GM19025 (cell line): ENCODE data around the gene TPSB2.
"Not testable (repeated sequence)": the region's sequence is repeated elsewhere in the genome, so short reads cannot be mapped to it uniquely, and the experiment has no call there.

Experiments
- ATAC-seq: cut with Tn5 transposase; IDR thresholded peaks from one replicate; pipeline ENCODE4 v1.9.1; 2021; ENCODE audit warnings: mild to moderate bottlenecking, low read depth, moderate library complexity; ENCODE audit not compliant: unreplicated experiment

TPSB2 gene

GRCh38 chr16:1262210-1262845 lies 32.3 kb upstream of the TPSB2 start:
- ATAC-seq, result no peak

DNA sequence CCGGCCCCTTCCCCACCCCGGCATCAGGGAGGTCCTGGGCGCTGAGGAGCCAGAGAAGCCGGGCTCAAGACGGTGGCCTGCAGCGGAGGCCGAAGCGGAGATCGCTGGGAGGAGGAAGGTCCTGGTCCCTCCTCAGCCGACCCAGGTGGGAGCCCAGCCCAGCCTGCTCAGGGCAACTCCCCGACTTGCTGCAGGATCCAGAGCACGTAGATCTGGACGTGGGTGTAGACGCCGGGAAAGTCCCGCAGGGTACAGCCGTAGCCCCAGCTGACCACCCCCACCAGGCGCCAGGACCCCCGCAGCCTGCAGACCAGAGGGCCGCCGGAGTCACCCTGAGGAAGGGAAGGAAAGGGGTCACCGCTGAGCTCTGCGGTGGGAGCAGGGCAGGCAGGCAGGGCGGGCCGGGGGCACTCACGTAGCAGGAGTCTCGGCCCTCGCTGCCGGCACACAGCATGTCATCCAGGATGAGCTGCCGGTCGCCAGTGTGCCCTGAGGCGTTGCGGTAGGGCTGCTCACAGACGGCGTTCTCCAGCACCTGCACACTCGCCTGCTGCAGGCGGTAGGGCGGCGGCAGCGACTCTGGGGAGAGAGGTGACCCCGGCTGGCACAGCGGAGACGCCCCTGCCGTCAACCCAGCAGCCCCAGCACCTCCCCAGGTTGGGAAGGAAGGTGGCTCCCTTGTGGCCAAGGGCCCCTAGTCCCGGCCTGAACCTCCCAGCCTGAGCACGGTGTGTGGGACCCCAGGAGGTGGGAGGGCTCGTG lies 31.3 kb upstream of the TPSB2 start:
- ATAC-seq, result no peak

- no peak for ATAC-seq
Observed at GRCh38 chr16:1260101-1260680, 30.2 kb upstream of the TPSB2 start.

DNA sequence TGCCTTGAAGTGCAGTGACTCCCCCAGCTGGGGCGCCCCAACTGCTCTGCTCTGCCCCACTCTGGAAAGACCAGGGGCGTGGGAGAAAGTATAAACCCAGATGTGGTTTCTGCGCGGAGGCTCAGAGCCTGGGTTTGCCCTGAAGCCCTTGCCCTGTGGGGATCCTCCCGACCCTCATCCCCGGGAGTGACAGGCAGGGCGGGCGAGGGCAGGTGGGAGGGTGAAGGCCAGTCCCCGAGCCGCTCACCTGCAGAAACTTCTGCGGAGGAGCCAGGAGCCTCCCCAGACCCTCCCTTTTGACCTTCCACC lies 29.7 kb upstream of the TPSB2 start:
- ATAC-seq, result no peak

DNA sequence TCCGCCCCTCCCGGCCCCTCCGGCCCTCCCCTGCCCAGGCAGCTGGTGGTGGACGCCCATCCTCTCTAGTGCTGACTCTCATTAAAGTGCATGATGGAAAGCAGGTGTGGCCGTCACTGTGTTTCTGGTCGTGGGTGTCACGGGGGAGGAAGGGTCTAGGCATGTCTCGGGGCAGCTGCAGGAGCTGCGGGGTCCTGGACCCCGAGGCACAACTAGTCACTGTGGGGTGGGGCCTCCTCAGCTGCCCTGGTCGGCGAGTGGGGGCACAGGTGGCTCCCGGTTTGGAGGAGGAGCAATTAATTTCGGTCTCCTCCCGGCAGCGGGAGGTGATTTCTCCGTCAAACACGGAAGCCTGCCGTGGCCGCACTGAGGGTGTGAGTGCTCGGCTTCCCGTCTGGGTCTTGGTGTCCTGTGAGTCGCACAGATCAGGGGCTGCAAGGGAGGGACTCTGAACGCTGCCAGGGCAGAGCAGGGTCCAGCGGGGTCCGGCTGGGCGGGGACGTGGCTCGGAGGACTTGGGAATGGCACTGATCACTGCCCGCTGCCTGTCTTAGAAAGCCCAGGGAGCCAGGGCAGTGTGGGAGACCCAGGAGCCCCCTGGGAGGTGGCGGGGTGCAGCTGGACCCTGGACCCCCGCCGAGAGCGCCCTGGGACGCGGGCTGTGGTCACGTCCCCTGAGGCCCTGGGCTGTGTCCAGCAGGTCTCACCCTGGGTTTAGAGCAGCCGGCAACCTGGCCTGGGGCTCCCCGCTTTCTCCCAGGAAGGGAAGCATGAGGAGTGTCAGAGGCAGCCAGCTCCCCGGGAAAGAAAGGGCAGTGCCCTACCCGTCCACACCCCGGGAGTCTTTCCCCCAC lies 29.1 kb upstream of the TPSB2 start:
- no peak for ATAC-seq

DNA sequence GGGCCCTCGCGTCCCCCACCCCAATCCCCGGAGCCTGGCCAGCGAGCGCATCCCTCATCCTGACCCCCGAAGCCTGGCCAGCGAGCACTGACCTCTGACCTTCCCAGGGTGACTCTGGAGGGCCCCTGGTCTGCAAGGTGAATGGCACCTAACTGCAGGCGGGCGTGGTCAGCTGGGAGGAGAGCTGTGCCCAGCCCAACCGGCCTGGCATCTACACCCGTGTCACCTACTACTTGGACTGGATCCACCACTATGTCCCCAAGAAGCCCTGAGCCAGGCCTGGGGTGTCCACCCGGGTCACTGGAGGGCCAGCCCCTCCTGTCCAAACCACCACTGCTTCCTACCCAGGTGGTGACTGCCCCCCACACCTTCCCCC lies 28.2 kb upstream of the TPSB2 start:
- no peak for ATAC-seq

- no peak for ATAC-seq
Observed at GRCh38 chr16:1257561-1258224, 27.7 kb upstream of the TPSB2 start.

DNA sequence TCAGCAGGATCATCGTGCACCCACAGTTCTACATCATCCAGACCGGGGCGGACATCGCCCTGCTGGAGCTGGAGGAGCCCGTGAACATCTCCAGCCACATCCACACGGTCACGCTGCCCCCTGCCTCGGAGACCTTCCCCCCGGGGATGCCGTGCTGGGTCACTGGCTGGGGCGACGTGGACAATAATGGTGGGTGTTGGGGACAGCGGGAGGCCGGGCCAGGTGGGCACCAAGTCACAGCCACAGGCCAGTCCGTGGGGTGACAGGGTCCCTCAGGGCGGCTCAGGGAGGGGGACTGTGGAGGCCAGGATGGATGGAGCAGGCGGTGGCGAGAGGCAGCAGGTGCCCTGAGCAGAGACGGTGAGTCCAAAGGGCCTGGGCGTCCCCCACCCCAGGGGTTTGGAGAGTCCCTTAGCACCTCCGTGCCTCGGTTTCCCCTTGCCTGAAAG lies 26.9 kb upstream of the TPSB2 start:
- ATAC-seq, result no peak

DNA sequence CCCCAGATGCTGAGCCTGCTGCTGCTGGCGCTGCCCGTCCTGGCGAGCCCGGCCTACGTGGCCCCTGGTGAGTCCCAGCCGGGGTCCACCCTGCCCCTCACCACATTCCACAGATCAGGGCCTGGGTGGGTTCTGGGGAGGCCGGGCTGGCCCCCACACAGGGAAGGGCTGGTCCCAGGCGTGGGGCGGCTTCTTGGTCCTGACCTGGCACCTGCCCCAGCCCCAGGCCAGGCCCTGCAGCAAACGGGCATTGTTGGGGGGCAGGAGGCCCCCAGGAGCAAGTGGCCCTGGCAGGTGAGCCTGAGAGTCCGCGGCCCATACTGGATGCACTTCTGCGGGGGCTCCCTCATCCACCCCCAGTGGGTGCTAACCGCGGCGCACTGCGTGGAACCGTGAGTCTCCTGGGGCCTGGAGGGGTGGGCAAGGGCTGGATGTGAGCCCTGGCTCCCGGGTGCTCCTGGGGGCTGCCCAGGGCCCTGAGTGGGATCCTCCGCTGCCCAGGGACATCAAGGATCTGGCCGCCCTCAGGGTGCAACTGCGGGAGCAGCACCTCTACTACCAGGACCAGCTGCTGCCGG lies 26.4 kb upstream of the TPSB2 start:
- ATAC-seq, result not testable (repeated sequence)

DNA sequence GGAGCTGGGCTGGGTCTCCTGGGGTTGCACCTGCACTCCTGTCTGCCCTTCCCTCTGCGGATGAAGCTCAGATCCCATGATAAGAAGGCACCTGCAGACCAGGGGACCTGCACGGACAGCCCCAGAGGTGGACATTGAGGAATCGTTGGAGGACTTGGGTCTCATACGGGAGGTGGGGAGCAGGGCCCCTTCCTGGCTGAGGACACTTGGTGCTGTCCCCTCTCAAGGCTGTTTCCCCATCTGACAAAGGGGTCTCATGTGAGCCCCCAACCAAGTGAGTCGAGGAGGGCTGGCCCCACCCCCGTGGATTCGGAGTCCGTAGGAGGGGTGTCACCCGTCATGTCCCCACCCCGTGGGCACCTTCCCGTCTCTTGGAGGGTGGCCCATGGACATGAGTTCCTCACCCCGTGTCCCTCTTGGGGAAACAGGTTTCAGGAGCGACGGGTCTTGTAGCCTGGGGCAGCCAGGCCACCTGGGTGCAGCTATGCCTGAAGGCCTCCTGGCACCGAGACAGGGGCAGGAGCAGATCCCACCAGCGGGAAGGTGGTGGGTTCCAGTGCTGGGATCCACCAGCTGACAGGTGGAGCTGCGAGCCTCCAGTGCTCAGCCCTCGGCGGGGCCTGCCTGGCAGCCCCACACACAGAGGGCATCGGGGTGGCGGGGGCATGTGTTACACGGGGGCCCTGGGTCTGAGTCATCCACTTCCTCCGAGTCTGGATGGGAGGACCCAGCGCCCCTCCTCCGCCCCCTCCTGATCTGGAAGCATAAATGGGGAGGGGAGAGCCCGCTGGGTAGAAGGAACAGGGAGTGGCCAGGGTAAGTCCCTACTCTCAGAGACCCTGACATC lies 25.5 kb upstream of the TPSB2 start, which contains the start of gene TPSD1:
TSS of gene TPSD1 (plus strand) at position 794 of the 847 bp plus-strand sequence. CDS start 212 bp downstream, outside the sequence.
- not testable (repeated sequence) for ATAC-seq

DNA sequence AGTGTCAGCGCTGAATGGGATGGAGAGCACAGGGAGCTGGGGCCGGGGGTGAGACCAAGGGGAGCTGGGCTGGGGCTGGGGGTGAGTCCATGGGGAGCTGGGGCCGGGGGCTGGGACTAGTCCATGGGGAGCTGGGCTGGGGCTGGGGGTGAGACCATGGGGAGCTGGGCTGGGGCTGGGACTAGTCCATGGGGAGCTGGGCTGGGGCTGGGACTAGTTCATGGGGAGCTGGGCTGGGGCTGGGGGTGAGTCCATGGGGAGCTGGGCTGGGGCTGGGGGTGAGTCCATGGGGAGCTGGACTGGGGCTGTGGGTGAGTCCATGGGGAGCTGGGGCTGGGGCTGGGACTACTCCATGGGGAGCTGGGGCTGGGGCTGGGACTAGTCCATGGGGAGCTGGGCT lies 24.8 kb upstream of the TPSB2 start:
- not testable (repeated sequence) for ATAC-seq

DNA sequence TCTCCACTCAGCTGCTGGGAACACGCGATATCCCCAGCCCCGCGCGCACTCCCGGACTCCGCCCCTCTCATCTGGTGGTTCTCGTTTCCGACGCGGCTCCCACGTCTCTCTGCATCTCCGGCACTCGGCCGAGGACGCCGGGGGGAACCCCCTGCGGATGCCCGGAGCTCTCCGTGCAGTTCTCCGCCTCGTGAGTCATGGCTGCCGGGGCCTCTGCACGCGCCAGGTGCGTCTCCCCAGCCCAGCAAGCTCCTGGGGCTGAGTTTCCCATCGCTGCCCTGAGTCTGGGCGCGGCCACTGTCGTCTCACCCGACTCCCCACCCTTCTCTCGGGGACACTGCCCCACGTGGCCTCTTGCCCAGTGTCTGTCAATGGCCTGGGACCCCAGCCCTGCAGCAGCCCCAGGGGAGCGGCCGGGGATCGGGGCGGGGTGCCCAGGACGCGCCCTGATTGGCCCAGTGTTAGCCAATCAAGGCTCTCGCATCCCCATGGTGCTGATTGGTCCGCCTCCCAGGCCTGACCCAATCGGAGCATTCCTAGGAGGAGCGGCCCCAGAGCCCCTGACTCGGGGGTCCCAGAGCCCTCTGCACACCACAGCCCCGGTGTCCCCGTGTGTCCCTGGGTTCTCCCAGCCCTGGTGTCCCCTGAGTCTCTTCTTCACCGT lies 23.8 kb upstream of the TPSB2 start:
- ATAC-seq, result not testable (repeated sequence)

- ATAC-seq, result not testable (repeated sequence)
Observed at GRCh38 chr16:1249031-1249755, 19.2 kb upstream of the TPSB2 start.

DNA sequence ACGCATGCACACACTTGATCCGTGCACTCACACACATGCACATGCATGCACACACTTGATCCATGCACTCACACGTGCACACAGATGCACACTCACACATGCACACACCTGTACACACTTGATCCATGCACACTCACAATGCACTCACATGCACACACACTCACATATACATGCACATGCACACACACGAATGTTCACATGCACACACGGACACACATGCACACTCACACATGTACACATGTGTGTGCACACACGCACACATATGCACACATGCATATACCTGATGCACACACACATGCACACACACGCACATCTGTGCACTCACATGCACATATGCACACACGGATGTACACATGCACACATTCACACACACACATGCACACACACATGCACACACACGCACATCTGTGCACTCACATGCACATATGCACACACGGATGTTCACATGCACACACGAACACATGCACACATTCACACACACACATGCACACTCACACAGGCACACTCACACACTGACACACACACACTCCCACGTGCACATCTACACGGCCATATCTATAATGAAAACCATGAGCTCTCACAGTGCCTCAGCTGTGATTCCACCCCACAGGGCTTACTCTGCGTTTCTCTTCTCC lies 18.0 kb upstream of the TPSB2 start:
- not testable (repeated sequence) for ATAC-seq

- ATAC-seq, result no peak
Observed at GRCh38 chr16:1245452-1246020, 15.6 kb upstream of the TPSB2 start.

- ATAC-seq, result no peak
Observed at GRCh38 chr16:1244881-1245280, 14.9 kb upstream of the TPSB2 start.
